Trophoblast cell (in vitro differentiated cells and primary cell): ENCODE results near the gene ARHGEF10L.

ENCODE experiments used
- DNase-seq, 2 donors: peaks; one replicate each; pipeline ENCODE4 v3.0.0-alpha.2; 2016
- H2AFZ ChIP-seq: 2 replicates; pipeline ENCODE4 v1.6.1; 2013; ENCODE audit warnings: low read length, moderate library complexity, mild to moderate bottlenecking; ENCODE audit not compliant: insufficient read depth, poor library complexity
- H2AK5ac ChIP-seq: 2 replicates; pipeline ENCODE4 v1.6.1; 2013; ENCODE audit warnings: mild to moderate bottlenecking, low read length
- H2BK120ac ChIP-seq: 2 replicates; pipeline ENCODE4 v1.6.1; 2013; ENCODE audit warnings: low read length, mild to moderate bottlenecking, moderate library complexity; ENCODE audit not compliant: insufficient read depth, poor library complexity
- H2BK12ac ChIP-seq: 2 replicates; pipeline ENCODE4 v1.6.1; 2013; ENCODE audit warnings: mild to moderate bottlenecking, low read length, moderate library complexity
- H2BK5ac ChIP-seq: 2 replicates; pipeline ENCODE4 v1.6.1; 2013; ENCODE audit warnings: low read length, low read depth, moderate library complexity, mild to moderate bottlenecking; ENCODE audit not compliant: poor library complexity
- H3K14ac ChIP-seq: 2 replicates; pipeline ENCODE4 v1.6.1; 2013; ENCODE audit warnings: mild to moderate bottlenecking, low read length
- H3K18ac ChIP-seq: 2 replicates; pipeline ENCODE4 v1.6.1; 2013; ENCODE audit warnings: mild to moderate bottlenecking, low read length
- H3K23ac ChIP-seq: 2 replicates; pipeline ENCODE4 v1.6.1; 2013; ENCODE audit warnings: low read length
- H3K27ac ChIP-seq: 2 replicates; pipeline ENCODE4 v1.5.1; 2013; ENCODE audit warnings: low read depth, mild to moderate bottlenecking, inconsistent platforms, low read length, moderate library complexity
- H3K27me3 ChIP-seq: 2 replicates; pipeline ENCODE4 v1.6.1; 2013; ENCODE audit warnings: inconsistent platforms, mild to moderate bottlenecking, low read length, moderate library complexity; ENCODE audit not compliant: insufficient read depth
- H3K36me3 ChIP-seq, 2 experiments: 1 replicate in 1 of 2; 2 replicates in 1 of 2; pipeline ENCODE4 v1.6.1; 2013; ENCODE audit warnings: low read length in 2 of 2, mild to moderate bottlenecking in 2 of 2, moderate library complexity in 1 of 2; ENCODE audit not compliant: insufficient read depth in 2 of 2, control insufficient read depth in 1 of 2
- H3K4ac ChIP-seq: 2 replicates; pipeline ENCODE4 v1.6.1; 2013; ENCODE audit warnings: low read depth, mild to moderate bottlenecking, low read length, moderate library complexity
- H3K4me1 ChIP-seq, 2 experiments: 1 replicate in 1 of 2; 2 replicates in 1 of 2; pipeline ENCODE4 v1.6.1; 2013; ENCODE audit warnings: low read length in 2 of 2, mild to moderate bottlenecking in 2 of 2, moderate library complexity in 1 of 2; ENCODE audit not compliant: insufficient read depth in 2 of 2, control insufficient read depth in 1 of 2
- H3K4me2 ChIP-seq: 2 replicates; pipeline ENCODE4 v1.6.1; 2013; ENCODE audit warnings: inconsistent platforms, mild to moderate bottlenecking, low read length, moderate library complexity
- H3K4me3 ChIP-seq: 2 replicates; pipeline ENCODE4 v1.5.1; 2013; ENCODE audit warnings: mild to moderate bottlenecking, low read depth, low read length, inconsistent platforms
- H3K79me1 ChIP-seq: one replicate; pipeline ENCODE4 v1.6.1; 2013; ENCODE audit warnings: low read length
- H3K79me2 ChIP-seq: 2 replicates; pipeline ENCODE4 v1.6.1; 2013; ENCODE audit warnings: low read length, mild to moderate bottlenecking; ENCODE audit not compliant: control insufficient read depth, insufficient read depth, poor library complexity
- H3K9ac ChIP-seq: 2 replicates; pipeline ENCODE4 v1.6.1; 2013; ENCODE audit warnings: mild to moderate bottlenecking, low read length
- H3K9me3 ChIP-seq: 2 replicates; pipeline ENCODE4 v1.6.1; 2013; ENCODE audit warnings: low read depth, mild to moderate bottlenecking, control low read depth, inconsistent platforms, low read length; ENCODE audit not compliant: insufficient read depth
- H4K12ac ChIP-seq: 2 replicates; pipeline ENCODE4 v1.6.1; 2013; ENCODE audit warnings: low read depth, mild to moderate bottlenecking, low read length, moderate library complexity
- H4K8ac ChIP-seq: 2 replicates; pipeline ENCODE4 v1.6.1; 2013; ENCODE audit warnings: low read depth, mild to moderate bottlenecking, low read length, moderate library complexity
- H4K91ac ChIP-seq: one replicate; pipeline ENCODE4 v1.6.1; 2013; ENCODE audit warnings: low read depth, mild to moderate bottlenecking, low read length, moderate library complexity
- WGBS: extraction: QIAGEN DNeasy Blood & Tissue Kit; methylation state at CpG from one replicate; pipeline ENCODE4 v1.1.7; 2013; ENCODE audit warnings: missing lambda C conversion rate; ENCODE audit not compliant: insufficient read length, insufficient coverage; ENCODE audit errors: extremely low coverage; 5-methylcytosine and 5-hydroxymethylcytosine counted together

Gene ARHGEF10L

DNA sequence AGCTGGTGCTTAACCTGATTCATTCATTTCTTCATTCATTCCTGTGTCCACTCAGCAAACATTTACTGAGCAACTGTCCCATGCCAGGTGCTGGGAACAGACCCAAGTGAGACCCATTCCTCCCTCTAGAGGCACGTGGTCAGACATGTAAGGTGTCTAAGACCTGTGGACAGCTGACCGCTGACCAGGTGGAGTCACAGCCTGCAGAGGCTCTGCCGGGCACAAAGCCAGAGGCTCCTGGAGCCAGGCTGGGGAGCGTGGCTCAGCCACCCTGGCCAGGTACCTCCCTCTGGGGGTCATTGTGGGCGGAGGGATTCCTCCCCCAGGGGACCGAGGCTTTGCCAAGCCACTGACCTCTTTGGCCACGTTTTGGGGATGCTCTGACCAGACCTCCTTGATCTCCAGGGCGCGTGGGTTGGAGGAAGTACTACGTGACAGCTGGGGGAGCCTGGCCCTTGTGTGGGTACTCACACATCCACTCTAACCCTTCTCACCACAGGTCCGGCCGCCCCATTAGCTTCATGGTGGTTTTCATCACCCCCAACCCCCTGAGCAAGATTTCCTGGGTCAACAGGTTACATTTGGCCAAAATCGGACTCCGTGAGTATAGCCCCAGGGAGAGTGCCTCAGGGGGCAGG, 100.3 kb downstream of the ARHGEF10L start:
- WGBS: no CpG with 5 or more reads among the region's 14 CpGs
- peaks cover 0 to 2% of the 10 kb centered on the region in 2 experiments for H3K4me1 ChIP-seq
- H3K27me3 ChIP-seq: no peaks in the 10 kb centered on the region

DNA sequence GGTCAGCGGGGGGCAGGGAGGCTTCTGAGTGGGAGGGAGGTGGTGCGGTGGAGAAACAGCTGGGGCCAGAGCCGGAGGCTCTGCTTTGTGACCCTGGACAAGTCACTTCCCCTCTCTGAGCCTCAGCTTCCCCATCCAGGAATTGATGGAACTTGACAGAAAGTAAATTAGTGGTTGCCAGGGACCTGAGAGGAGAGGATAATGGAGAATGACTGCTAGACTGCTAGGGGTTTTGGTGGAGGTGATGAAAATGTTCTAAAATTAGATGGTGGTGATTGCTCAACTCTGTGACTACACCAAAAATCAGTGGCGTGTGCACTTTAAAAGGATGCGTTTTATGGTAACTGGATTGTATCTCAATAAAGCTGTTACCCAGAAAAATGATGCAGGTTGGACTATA, 100.9 kb downstream of the ARHGEF10L start:
- H3K4me1 ChIP-seq: peaks cover 0 to 2% of the 10 kb centered on the region in 2 experiments
- H3K23ac ChIP-seq: no peak overlapping the region
- H4K91ac ChIP-seq: no peak overlapping the region
- H3K4me3 ChIP-seq: no peak overlapping the region
- no peak overlapping the region for H3K4ac ChIP-seq
- no peak overlapping the region for H2BK5ac ChIP-seq
- H2AFZ ChIP-seq: no peak overlapping the region
- peaks cover 46 to 56% of the 10 kb centered on the region in 2 experiments for H3K36me3 ChIP-seq
- no peak overlapping the region for H3K14ac ChIP-seq
- no peak overlapping the region for H3K4me2 ChIP-seq
- no peaks in the 10 kb centered on the region for H3K79me2 ChIP-seq
- no peak overlapping the region for H3K9ac ChIP-seq
- no peak overlapping the region for H2AK5ac ChIP-seq
- H2BK12ac ChIP-seq: no peak overlapping the region
- H3K79me1 ChIP-seq: no peaks in the 10 kb centered on the region
- H4K8ac ChIP-seq: no peak overlapping the region
- no peak overlapping the region for H3K18ac ChIP-seq
- 100% methylated on average over 1 of the region's 5 CpGs for WGBS
- H2BK120ac ChIP-seq: no peak overlapping the region
- no peak overlapping the region for H4K12ac ChIP-seq
- no peaks in the 10 kb centered on the region for H3K9me3 ChIP-seq
- no peaks in the 10 kb centered on the region for H3K27me3 ChIP-seq
- no peak for DNase-seq
- H3K27ac ChIP-seq: no peak overlapping the region

More for the DNA sequence above, 100.3 kb downstream of the ARHGEF10L start:
- DNase-seq: no peak
- Histone ChIP-seq H3K4me3 (no peak overlapping the region), H3K14ac (no peak overlapping the region), H3K18ac (no peak overlapping the region), H2AFZ (no peak overlapping the region), H3K36me3 (peaks cover 50 to 61% of the 10 kb centered on the region in 2 experiments), H4K12ac (no peak overlapping the region), H2BK5ac (no peak overlapping the region), H3K27ac (no peak overlapping the region), H3K9ac (no peak overlapping the region), H3K23ac (no peak overlapping the region), H3K4me2 (no peak overlapping the region), H4K8ac (no peak overlapping the region), H3K79me2 (no peaks in the 10 kb centered on the region), H3K79me1 (no peaks in the 10 kb centered on the region), H2BK12ac (no peak overlapping the region), H3K9me3 (no peaks in the 10 kb centered on the region), H4K91ac (no peak overlapping the region), H2AK5ac (no peak overlapping the region), H3K4ac (no peak overlapping the region), H2BK120ac (no peak overlapping the region)

DNA sequence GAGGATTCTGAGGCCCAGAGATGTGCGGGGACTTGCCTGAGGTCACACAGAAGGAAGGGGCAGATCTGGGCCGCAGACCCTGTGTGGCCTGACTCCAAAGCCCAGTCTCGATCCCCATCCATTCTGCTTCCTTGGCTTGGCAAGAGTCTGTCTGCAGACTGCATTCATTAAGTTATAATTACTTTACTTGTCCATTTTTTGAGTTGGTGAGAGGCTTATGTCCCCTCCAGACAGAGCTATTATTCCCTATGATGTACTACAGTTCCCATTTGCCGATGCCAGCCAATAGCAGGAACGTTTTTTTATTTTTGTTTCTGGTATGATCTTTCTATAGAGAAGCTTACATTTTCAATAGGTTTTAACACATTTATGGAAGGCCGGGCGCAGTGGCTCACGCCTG, 101.5 kb downstream of the ARHGEF10L start:
- no peak overlapping the region for H3K9ac ChIP-seq
- no peaks in the 10 kb centered on the region for H3K79me1 ChIP-seq

DNA sequence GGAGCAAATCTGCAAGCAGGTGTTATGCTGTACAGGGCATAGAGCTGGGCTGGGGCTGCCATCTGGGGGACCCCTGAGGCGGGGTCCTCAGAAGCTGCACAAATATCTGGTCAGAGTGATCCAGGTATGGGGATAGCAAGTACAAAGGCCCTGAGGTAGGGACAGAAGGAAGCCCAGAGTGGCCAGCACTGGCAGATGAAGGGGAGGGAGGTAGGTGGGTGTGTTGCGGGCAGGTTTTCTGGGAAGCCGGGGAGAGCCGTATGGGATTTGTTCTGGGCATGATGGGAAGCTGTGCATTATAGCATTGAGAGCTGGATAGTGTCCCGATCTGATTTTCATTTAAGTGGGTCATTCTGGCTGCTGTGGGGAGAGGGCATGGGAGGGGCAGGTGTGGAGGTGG, 102.7 kb downstream of the ARHGEF10L start:
- Histone ChIP-seq H3K9me3 (no peaks in the 10 kb centered on the region), H4K91ac (no peak overlapping the region), H3K4me1 (no peaks in the 10 kb centered on the region), H3K23ac (no peak overlapping the region), H4K12ac (no peak overlapping the region), H3K9ac (no peak overlapping the region), H2BK5ac (no peak overlapping the region), H3K27ac (no peak overlapping the region), H2AFZ (no peak overlapping the region), H2BK12ac (no peak overlapping the region), H3K79me1 (no peaks in the 10 kb centered on the region), H2AK5ac (no peak overlapping the region), H3K4ac (no peak overlapping the region), H2BK120ac (no peak overlapping the region), H3K4me2 (no peak overlapping the region), H3K14ac (no peak overlapping the region), H3K4me3 (no peak overlapping the region), H3K36me3 (peaks cover 46 to 48% of the 10 kb centered on the region in 2 experiments), H3K79me2 (no peaks in the 10 kb centered on the region), H3K27me3 (no peaks in the 10 kb centered on the region), H4K8ac (no peak overlapping the region), H3K18ac (no peak overlapping the region)
- WGBS: no CpG with 5 or more reads among the region's 5 CpGs
- DNase-seq: no peak

More for the DNA sequence above, 101.5 kb downstream of the ARHGEF10L start:
- H4K12ac ChIP-seq: no peak overlapping the region
- H2BK120ac ChIP-seq: no peak overlapping the region
- H2AK5ac ChIP-seq: no peak overlapping the region
- no peak overlapping the region for H4K91ac ChIP-seq
- no peak overlapping the region for H2BK12ac ChIP-seq
- H3K79me2 ChIP-seq: no peaks in the 10 kb centered on the region
- no peak overlapping the region for H3K23ac ChIP-seq
- WGBS: no CpG with 5 or more reads among the region's 8 CpGs
- H3K27me3 ChIP-seq: no peaks in the 10 kb centered on the region
- no peak overlapping the region for H2AFZ ChIP-seq
- H3K9me3 ChIP-seq: no peaks in the 10 kb centered on the region
- no peak overlapping the region for H3K4ac ChIP-seq
- H3K36me3 ChIP-seq: peaks cover 45 to 50% of the 10 kb centered on the region in 2 experiments
- no peak overlapping the region for H3K4me3 ChIP-seq
- no peak overlapping the region for H3K4me2 ChIP-seq
- H3K27ac ChIP-seq: no peak overlapping the region
- DNase-seq: no peak
- H4K8ac ChIP-seq: no peak overlapping the region
- no peak overlapping the region for H3K14ac ChIP-seq
- H2BK5ac ChIP-seq: no peak overlapping the region
- H3K18ac ChIP-seq: no peak overlapping the region
- H3K4me1 ChIP-seq: peaks cover 0 to 2% of the 10 kb centered on the region in 2 experiments
